ENCODE results near the gene USP35. TPM values are rescaled to one million over a fixed set of nuclear protein-coding genes. Genes with fewer than 3 reads are reported as not detected.

The USP35 gene
- total and polyA plus RNA-seq, 9 donors: 8.0 to 18.6 (median 9.7) TPM

DNA sequence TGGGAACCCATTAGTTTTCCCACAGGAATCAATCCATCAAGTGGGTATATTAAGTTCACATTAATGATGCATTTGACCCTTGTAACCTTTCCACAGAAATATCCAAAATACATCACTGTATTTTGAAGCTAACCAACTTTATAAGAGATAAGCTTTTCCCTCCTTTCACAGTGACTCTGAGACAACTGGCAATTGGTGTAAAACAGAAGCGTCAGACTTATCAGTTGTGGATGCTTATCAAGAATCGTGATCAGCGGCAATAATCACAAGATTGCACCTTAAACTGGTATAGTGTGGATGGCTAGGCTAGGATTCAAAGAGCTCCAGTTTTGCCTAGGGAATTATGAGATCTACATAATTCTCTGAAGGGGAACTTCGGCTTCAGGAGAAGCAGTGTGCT lies 73.1 kb downstream of the USP35 start:
- TF ChIP-seq EP300 (IDR thresholded peaks at IDR 0.05) (no peak), POLR2A (IDR thresholded peaks at IDR 0.05) (no peak), CTCF (IDR thresholded peaks at IDR 0.05) (no peak)
- Histone ChIP-seq H3K27ac (no peak overlapping the region), H3K4me1 (ENCODE audit: insufficient read depth) (peaks cover 31% of the 10 kb centered on the region), H3K9me3 (no peaks in the 10 kb centered on the region), H3K36me3 (no peaks in the 10 kb centered on the region), H3K27me3 (no peaks in the 10 kb centered on the region), H3K4me3 (no peak overlapping the region)
- no peak for DNase-seq
- intact Hi-C loops (cut with DNase I): no loop called here
- WGBS, 3 donors: 71 to 83% (median 78%) methylated on average over 4 of the region's 4 CpGs

- Histone ChIP-seq H3K4me1 (ENCODE audit: insufficient read depth) (peaks cover 29% of the 10 kb centered on the region), H3K27me3 (no peaks in the 10 kb centered on the region), H3K27ac (no peak overlapping the region), H3K9me3 (no peaks in the 10 kb centered on the region), H3K4me3 (no peak overlapping the region), H3K36me3 (no peaks in the 10 kb centered on the region)
- 50 to 56% (median 53%) methylated on average over 5 of the region's 5 CpGs for WGBS, 3 donors
- DNase-seq: no peak
- TF ChIP-seq POLR2A (IDR thresholded peaks at IDR 0.05): no peak
- TF ChIP-seq CTCF (IDR thresholded peaks at IDR 0.05): no peak
- no peak for TF ChIP-seq EP300 (IDR thresholded peaks at IDR 0.05)
- intact Hi-C loops (cut with DNase I): no loop called here
These were observed 73.5 kb downstream of the USP35 start for GRCh38 chr11:78262238-78262637.

DNA sequence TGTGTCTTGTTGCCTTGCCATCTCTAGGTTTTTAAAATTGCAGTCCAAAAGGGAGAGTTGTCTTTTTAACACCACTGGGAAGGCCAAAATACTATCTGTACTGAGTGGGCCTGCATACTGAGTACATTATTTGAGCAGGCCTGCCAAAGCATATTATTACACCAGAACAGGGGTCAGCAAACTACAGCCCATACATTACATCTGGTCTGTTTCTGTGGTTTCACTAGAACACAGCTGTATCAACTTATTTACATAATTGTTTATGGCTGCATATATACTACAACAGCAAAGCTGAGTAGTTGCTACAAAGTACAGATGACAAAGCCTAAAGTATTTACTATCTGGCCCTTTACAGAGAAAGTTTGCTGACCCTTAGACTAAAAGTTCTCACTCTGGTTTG lies 74.0 kb downstream of the USP35 start:
- Histone ChIP-seq H3K4me3 (no peak overlapping the region), H3K27me3 (no peaks in the 10 kb centered on the region), H3K9me3 (no peaks in the 10 kb centered on the region), H3K36me3 (no peaks in the 10 kb centered on the region), H3K27ac (no peak overlapping the region), H3K4me1 (ENCODE audit: insufficient read depth) (peaks cover 26% of the 10 kb centered on the region)
- TF ChIP-seq CTCF (IDR thresholded peaks at IDR 0.05) (no peak), POLR2A (IDR thresholded peaks at IDR 0.05) (no peak), EP300 (IDR thresholded peaks at IDR 0.05) (no peak)
- intact Hi-C loops (cut with DNase I): no loop called here
- DNase-seq: no peak

Other genes with a start within 250 kb of the USP35 start
- gene INTS4, start 194.3 kb upstream of the USP35 start, total RNA-seq: 10 to 100 TPM; 26.2 to 37.7 (median 30.5) TPM
- gene INTS4, start 194.3 kb upstream of the USP35 start, polyA plus RNA-seq: 10 to 100 TPM; 15.7 to 28.7 TPM
- 1 to 10 TPM in 4 of 7 donors, under 1 TPM in 3; 0.24 to 5.2 (median 1.5) TPM for gene KCTD14, start 165.6 kb upstream of the USP35 start, total RNA-seq
- gene KCTD14, start 165.6 kb upstream of the USP35 start, polyA plus RNA-seq: 1 to 10 TPM in 1 of 2 donors, under 1 TPM in 1; 0.73 to 2.7 TPM
- under 1 TPM in 2 of 7 donors, not detected in 5; 0.18 to 0.40 TPM for gene THRSP, start 125.1 kb upstream of the USP35 start, total RNA-seq
- gene THRSP, start 125.1 kb upstream of the USP35 start, polyA plus RNA-seq: 1 to 10 TPM in 1 of 2 donors, not detected in 1; 1.1 TPM
- 100 to 1,000 TPM in 6 of 7 donors, 10 to 100 TPM in 1; 59.0 to 158 (median 127) TPM for gene NDUFC2, start 109.1 kb upstream of the USP35 start, total RNA-seq
- gene NDUFC2, start 109.1 kb upstream of the USP35 start, polyA plus RNA-seq: 100 to 1,000 TPM in 1 of 2 donors, 10 to 100 TPM in 1; 77.2 to 154 TPM
- 10 to 100 TPM; 22.6 to 40.7 (median 28.5) TPM for gene ALG8, start 49.3 kb upstream of the USP35 start, total RNA-seq
- gene ALG8, start 49.3 kb upstream of the USP35 start, polyA plus RNA-seq: 10 to 100 TPM; 20.1 to 57.8 TPM
- gene KCTD21, start 293 bp upstream of the USP35 start, total RNA-seq: 10 to 100 TPM in 6 of 7 donors, 1 to 10 TPM in 1; 7.4 to 24.7 (median 14.1) TPM
- 10 to 100 TPM in 1 of 2 donors, 1 to 10 TPM in 1; 9.9 to 24.3 TPM for gene KCTD21, start 293 bp upstream of the USP35 start, polyA plus RNA-seq
- gene GAB2, start 228.9 kb downstream of the USP35 start, total RNA-seq: 10 to 100 TPM; 34.9 to 64.6 (median 50.5) TPM
- 10 to 100 TPM; 30.9 to 33.9 TPM for gene GAB2, start 228.9 kb downstream of the USP35 start, polyA plus RNA-seq